ENCODE results near the gene TPCN2.

Gene TPCN2

GRCh38 chr11:69125861-69126260, 77.1 kb downstream of the TPCN2 start:
- no peak for DNase-seq (ENCODE audit: low read depth)
- H3K4me3 ChIP-seq (ENCODE audit: low read depth, low read length) = no peak overlapping the region
- no peak for TF ChIP-seq CTCF (IDR thresholded peaks at IDR 0.05; ENCODE audit: low read depth, low read length, missing control alignments)

GRCh38 chr11:69126286-69126685, 77.6 kb downstream of the TPCN2 start:
- no peak overlapping the region for H3K4me3 ChIP-seq (ENCODE audit: low read depth, low read length)
- TF ChIP-seq CTCF (IDR thresholded peaks at IDR 0.05; ENCODE audit: low read depth, low read length, missing control alignments) = no peak
- no peak for DNase-seq (ENCODE audit: low read depth)

GRCh38 chr11:69127081-69127850, 78.5 kb downstream of the TPCN2 start:
- no peak overlapping the region for H3K4me3 ChIP-seq (ENCODE audit: low read depth, low read length)
- DNase-seq (ENCODE audit: low read depth) = no peak
- no peak for TF ChIP-seq CTCF (IDR thresholded peaks at IDR 0.05; ENCODE audit: low read depth, low read length, missing control alignments)

GRCh38 chr11:69127884-69128283, 79.2 kb downstream of the TPCN2 start:
- no peak for TF ChIP-seq CTCF (IDR thresholded peaks at IDR 0.05; ENCODE audit: low read depth, low read length, missing control alignments)
- no peak for DNase-seq (ENCODE audit: low read depth)
- no peak overlapping the region for H3K4me3 ChIP-seq (ENCODE audit: low read depth, low read length)

- no peak for TF ChIP-seq CTCF (IDR thresholded peaks at IDR 0.05; ENCODE audit: low read depth, low read length, missing control alignments)
- DNase-seq (ENCODE audit: low read depth) = no peak
- no peak overlapping the region for H3K4me3 ChIP-seq (ENCODE audit: low read depth, low read length)
Observed at GRCh38 chr11:69129053-69129452, 80.3 kb downstream of the TPCN2 start.

GRCh38 chr11:69129647-69130046, 80.9 kb downstream of the TPCN2 start:
- DNase-seq (ENCODE audit: low read depth) = no peak
- H3K4me3 ChIP-seq (ENCODE audit: low read depth, low read length) = no peak overlapping the region
- TF ChIP-seq CTCF (IDR thresholded peaks at IDR 0.05; ENCODE audit: low read depth, low read length, missing control alignments) = no peak

GRCh38 chr11:69130654-69131053, 81.9 kb downstream of the TPCN2 start:
- DNase-seq (ENCODE audit: low read depth) = no peak
- TF ChIP-seq CTCF (IDR thresholded peaks at IDR 0.05; ENCODE audit: low read depth, low read length, missing control alignments) = no peak
- H3K4me3 ChIP-seq (ENCODE audit: low read depth, low read length) = no peak overlapping the region
